ENCODE measurements around the gene TESK2.
A peak's percentile ranks its signal among the peaks of the same experiment; 100 is the strongest.

GRCh38 chr1:45339789-45340558, 151.0 kb downstream of the TESK2 start, which contains the start of the genes MUTYH and TOE1:
- TF ChIP-seq CTCF (IDR thresholded peaks at IDR 0.05) (no peak), POLR2AphosphoS5 (IDR thresholded peaks at IDR 0.05; ENCODE audit: insufficient read depth in 1 of 2, low read depth in 1 of 2) (peak; percentile 64 to 96)
